ENCODE measurements around the gene GEMIN7.
"Not testable (repeated sequence)": the region's sequence is repeated elsewhere in the genome, so short reads cannot be mapped to it uniquely, and the experiment has no call there.

The GEMIN7 gene

GRCh38 chr19:45104658-45105349 is 25.7 kb downstream of the GEMIN7 start:
- no peak for DNase-seq (ENCODE audit: low read depth)

DNA sequence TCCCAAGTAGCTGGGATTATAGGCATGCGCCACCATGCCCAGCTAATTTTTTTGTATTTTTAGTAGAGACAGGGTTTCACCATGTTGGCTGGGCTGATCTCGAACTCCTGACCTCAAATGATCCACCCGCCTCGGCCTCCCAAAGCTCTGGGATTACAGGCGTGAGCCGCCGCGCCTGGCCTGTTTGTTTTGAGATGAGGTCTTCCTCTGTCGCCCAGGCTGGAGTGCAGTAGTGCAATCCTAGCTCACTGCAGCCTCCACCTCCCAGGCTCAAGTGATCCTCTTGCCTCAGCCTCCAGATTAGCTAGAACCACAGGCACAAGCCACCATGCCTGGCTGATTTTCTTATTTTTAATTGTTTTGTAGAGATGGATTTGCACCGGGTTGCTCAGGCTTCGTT is 27.3 kb downstream of the GEMIN7 start:
- DNase-seq (ENCODE audit: low read depth): not testable (repeated sequence)

DNA sequence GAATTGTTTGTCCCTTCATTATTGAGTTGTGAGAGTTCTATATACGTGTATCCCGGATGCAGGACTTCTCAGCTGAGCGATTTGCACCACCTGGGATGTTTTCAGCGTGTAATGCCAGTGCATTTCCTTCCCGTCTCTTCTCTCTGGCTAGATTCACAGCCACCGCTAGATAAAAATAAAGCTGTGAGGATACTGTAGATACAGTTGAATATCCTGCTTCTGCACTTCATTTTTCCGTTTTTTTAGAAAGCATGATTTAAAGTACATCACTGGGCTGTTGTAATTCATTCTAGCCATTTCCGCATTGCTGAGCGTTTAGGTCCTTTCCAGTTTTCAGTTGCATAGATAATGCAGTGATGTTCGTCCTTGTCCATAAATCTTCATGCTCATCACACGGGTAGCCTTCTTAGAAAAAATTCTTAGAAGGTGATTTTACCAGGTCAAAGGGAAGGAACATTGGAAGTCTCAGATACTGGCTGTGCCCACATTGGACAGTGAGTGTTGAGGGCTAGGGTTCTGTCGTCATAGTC is 28.6 kb downstream of the GEMIN7 start:
- DNase-seq (ENCODE audit: low read depth): no peak

GRCh38 chr19:45110851-45111266 is 31.8 kb downstream of the GEMIN7 start:
- no peak for DNase-seq (ENCODE audit: low read depth)

DNA sequence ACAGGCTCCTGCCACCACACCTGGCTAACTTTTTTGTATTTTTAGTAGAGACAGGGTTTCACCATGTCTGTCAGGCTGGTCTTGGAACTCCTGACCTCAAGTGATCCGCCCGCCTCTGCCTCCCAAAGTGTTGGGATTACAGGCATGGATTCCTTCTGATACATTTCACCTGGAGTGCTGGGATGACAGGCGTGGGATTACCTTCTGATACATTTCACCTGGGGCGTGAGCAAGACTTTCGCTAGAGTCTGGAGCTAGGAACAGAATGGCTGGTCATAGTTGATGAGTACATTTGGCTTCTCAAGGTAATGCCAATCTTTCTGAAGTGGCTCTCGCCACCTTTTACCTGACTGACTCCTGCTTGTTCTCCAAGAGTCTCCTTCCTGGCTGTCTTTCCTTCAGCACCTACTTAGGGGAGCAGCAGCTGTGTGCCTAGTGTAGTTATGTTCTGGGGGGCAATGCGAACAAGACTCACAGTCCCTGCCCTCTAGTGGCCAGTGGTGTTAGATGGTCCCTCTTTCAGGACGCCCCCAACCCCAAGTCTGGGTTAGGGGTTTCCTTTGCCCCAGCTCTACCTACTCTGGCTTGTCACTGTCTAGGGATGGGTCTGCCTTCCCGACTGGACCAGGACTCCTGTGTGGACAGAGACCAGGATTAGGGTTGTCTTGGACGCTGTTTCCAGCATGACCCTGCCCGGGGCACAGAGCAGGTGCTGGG is 33.2 kb downstream of the GEMIN7 start:
- DNase-seq (ENCODE audit: low read depth): no peak

DNA sequence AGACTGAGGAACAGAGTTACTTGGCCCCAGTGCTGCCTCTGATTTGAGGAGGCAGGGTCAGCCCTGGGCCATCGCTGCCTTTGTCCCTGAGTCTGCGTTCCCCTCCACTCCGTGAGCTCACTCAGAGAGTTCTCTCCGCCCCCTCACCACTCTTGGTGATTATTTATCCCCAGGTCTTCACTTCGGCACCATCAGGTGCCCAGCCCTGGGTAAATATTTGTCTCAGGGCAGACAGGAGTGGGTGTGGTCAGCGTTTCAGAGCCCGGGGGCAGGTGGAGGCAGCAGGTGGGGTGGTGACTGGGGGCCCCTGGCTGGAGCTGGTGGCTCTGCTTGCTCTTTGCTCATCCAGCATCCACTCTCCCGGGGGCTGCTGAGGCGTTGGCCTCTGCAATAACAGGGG is 34.6 kb downstream of the GEMIN7 start:
- no peak for DNase-seq (ENCODE audit: low read depth)

- no peak for DNase-seq (ENCODE audit: low read depth)
Measured at GRCh38 chr19:45114116-45114515, 35.1 kb downstream of the GEMIN7 start.

DNA sequence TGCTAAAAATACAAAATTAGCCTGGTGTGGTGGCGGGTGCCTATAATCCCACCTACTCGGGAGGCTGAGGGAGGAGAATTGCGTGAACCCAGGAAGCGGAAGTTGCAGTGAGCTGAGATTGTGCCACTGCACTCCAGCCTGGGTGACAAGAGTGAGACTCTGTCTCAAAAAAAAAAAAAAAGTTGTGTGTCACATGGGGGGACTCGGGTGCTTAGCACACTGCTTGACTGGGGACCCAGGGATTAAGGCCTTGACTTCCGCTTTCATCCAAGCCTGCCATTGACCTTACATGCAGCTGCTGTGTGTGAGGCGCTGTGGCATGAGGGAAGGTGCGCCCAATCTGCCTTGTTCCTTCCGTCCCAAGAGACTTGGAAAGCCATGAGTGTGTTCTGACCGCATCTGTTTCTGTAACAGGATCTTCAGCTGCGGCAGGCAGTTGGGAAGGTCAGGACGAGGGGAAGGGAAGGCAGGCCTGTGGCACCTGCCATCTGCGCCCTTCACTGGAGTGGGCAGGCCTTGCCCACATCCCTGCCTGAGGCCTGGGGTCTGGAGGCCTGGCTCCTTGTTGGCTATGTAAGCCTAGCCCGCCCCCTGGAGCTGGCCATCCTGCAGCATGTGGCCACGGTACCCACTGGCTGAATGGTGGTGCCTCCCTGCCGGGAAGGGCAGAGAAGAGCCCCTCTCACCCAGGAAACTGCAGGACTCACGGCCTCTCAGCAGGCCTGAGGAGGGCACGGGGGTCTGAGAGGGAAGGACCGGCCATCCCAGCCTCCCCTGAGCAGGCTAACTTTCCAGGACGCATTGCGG is 37.0 kb downstream of the GEMIN7 start:
- no peak for DNase-seq (ENCODE audit: low read depth)

DNA sequence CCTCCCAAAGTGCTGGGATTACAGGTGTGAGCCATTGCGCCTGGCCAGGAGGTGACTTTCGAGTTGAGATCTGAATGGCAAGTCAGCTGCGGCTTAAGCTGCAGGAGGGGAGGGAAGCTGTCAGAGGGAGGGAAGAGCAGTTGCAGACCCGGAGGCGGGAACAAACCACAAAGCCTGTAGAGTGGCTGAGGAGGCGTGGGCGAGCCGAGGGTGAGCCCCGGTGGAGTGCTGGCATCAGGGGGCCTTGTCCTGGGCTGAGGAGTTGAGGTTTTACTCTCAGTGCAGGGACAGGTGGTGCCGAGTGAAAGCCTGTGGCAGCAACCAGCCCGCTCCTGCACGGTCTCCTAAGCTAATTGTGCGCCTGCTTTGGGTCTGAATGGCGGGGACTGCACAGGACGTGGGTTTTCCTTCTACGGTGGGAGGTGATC is 38.1 kb downstream of the GEMIN7 start:
- peak; percentile 69 for DNase-seq (ENCODE audit: low read depth)

- DNase-seq (ENCODE audit: low read depth): no peak
Measured at GRCh38 chr19:45117671-45118070, 38.6 kb downstream of the GEMIN7 start.

DNA sequence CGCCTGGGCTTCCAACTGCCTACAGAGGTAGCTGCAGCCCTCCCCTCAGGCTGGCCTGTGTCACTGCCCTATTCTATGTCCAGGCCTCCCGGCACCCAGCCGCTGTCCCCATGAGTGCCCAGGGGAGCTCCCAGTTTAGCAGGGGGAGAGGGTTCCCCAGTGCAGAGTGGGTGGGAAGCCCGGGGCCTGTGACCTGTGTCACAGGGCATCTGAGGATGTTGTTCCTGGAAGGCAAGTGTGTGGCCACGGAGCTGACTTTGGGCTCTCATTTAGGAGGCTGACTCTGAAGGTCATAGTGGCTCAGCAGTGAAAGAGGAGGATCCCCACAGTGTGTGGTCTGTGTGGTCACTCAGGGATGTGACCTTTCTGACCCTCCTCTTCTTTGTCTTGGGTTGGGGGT is 39.0 kb downstream of the GEMIN7 start:
- DNase-seq (ENCODE audit: low read depth): no peak

DNA sequence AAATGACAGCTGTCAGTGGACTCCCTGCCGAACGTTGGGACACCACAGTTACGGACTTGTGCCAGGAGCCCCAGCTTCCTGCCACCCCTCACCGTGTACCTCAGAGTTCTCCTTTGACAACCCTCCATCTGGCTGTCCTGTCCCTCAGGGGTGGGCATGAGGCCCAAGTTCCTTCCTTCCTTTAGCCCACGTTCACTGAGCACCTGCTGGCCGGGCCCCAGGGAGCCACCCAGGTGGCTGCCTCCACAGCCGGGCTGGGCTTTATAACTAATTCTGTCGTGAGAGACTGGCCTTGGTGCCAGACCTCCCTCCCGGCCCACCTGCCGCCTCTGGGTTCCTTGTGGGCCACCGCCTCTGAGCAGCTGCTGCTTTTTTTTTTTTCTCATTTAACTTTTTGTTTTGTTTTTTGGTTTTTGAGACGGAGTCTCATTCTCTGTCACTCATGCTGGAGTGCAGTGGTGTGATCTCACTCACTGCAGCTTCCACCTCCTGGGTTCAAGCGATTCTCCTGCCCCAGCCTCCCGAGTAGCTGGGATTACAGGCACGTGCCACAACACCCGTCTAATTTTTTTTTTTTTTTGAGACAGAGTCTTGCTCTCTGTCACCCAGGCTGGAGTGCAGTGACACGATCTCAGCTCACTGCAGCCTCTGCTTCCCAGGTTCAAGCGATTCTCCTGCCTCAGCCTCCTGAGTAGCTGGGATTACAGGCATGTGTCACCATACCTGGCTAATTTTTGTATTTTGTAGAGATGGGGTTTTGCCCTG is 39.7 kb downstream of the GEMIN7 start:
- DNase-seq (ENCODE audit: low read depth): not testable (repeated sequence)

DNA sequence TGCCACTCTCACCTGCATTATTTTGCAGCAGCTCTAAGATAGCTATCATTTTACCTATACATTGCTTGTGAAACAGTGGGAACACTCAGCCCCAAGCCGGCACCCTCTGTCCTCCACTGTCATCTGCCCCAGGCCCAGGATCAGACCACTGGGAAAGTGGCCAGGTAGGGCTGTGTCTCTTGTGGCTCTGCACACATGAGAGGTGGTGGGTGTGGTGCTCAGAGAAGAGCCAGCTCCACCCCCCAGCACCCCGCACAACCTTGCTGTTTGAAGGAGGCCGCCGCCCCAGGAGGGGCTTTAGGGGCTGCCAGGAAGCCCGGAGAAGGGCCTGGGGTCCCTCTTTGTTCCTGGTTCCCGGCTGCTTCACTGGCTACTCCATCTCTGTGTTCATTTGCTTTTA is 40.5 kb downstream of the GEMIN7 start:
- no peak for DNase-seq (ENCODE audit: low read depth)

- no peak for DNase-seq (ENCODE audit: low read depth)
Measured at GRCh38 chr19:45121827-45122345, 42.8 kb downstream of the GEMIN7 start.

DNA sequence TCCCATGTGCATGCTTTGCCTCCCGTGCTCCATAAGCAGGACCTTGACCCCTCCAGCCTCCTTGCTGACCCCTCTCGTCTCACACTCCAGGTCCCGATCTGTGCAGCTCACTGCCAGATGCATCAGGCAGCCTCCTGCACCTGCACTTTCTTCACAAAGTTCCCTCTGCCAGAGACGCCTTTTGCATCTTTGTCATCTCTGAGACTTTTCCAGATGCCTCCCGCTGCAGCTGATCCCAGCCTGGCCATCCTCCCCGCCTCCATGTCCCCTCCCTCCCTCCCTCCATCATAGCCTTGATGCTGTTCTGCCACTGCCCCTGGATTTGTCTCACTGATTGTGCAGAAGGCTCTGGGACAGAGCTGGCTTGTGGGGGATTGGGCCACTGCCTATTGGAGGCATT is 43.8 kb downstream of the GEMIN7 start:
- no peak for DNase-seq (ENCODE audit: low read depth)

GRCh38 chr19:45123440-45123850 is 44.4 kb downstream of the GEMIN7 start:
- no peak for DNase-seq (ENCODE audit: low read depth)

- DNase-seq (ENCODE audit: low read depth): no peak
Measured at GRCh38 chr19:45124021-45124420, 45.0 kb downstream of the GEMIN7 start.

DNA sequence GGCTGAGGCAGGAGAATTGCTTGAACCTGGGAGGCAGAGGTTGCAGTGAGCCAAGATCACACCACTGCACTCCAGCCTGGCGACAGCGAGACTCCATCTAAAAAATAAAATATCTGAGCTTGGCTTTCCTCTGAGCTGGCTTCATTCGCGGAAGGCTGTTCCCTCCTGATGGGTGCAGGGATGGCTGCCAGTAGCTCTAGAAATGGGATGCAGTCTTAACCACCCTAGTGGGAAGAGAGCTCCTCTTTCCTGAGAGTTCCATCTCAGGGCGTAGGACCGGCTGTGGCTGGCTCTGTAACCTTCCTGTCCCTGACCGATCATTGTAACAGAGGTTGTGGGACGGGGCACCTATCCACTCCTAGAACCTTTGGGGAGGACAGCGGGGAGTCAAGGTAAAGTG is 46.3 kb downstream of the GEMIN7 start:
- no peak for DNase-seq (ENCODE audit: low read depth)

DNA sequence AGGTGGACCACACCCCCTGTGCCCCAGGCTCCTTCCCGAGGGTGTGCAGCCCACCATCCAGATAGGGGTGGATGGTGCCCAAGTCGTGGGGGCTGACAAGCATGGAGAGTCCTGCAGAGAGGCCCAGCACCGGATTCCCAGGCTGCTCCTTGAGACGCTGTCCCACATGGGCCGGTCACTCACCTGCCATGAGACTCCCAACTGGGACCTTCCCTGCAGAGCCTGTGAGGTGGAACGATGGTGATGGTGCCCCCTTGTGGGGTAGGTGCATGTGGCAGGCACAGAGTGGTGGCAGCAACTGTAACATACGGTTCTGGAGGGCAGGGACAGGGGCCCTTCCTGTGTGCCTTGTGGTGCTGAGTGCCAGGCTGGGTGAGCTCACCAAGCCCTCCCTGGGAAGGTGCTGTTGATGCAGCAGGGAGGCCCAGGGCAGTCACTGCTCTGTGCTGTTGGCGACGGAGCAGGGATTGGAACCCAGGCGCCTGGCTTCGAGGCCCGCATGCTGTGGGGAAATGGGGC is 47.0 kb downstream of the GEMIN7 start:
- peak; percentile 65 for DNase-seq (ENCODE audit: low read depth)

DNA sequence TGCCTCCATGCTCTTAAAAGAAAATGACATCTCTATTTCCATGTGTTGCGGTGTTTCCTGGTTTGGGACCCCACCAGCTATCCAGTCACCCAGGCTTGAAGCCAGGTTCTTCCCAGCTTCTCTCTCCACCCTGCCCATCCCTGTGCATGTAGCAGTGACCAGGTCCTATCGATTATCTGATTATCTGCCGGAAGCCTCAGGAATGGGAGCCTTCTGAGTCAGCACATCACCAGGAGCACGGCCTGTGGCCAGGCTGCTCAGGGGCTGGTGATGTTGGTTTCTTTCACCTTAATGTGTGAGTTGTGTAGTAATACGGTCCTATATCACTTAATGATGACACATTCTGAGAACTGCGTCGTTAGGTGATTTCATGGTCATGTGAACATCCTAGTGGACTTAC is 47.6 kb downstream of the GEMIN7 start:
- no peak for DNase-seq (ENCODE audit: low read depth)

DNA sequence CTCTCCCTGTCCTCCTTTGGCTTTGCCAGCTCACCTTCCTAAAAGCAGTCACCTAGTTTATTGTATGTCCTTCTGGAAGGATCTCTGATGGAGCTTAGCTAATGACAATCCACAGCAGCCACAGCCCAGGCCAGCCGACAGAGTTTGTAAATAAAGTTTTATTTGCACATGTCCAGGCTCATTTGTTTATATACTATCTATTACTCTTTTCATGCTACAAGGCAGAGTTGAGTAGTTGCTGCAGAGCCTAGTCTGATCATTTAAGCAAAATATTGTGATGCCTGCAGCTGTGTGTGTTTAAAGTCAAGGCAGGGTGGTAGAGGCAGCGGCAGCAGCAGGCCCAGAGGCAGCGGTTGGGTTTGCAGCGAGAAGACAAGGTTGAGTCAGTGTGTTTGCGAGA is 49.1 kb downstream of the GEMIN7 start:
- DNase-seq (ENCODE audit: low read depth): no peak

Measured in activated T-cell treated with anti-CD3 and anti-CD28 coated beads for 48 hours (primary cell).